DND-41 (cell line): ENCODE results near the gene RGS11.

Experiments used
- ATAC-seq: fragments of 200-7000 bp; cut with Tn5 transposase; 3 replicates; pipeline ENCODE4 v1.9.1; 2021; ENCODE audit warnings: low read depth; ENCODE audit not compliant: insufficient read depth
- DNase-seq: peaks from one replicate; pipeline ENCODE4 v3.0.0-alpha.2; 2020
- H2AFZ ChIP-seq: 2 replicates; pipeline ENCODE4 v1.6.0; 2012; ENCODE audit warnings: low read depth, low read length
- H3K27ac ChIP-seq: 2 replicates; pipeline ENCODE4 v1.5.1; 2012; ENCODE audit warnings: low read length, inconsistent platforms
- H3K27me3 ChIP-seq: fragments of 200-600 bp; sonication (generic); 2 replicates; pipeline ENCODE4 v1.6.0; 2012; ENCODE audit warnings: low read length, mild to moderate bottlenecking, inconsistent platforms; ENCODE audit not compliant: insufficient read depth, poor library complexity
- H3K36me3 ChIP-seq: 2 replicates; pipeline ENCODE4 v1.5.1; 2012; ENCODE audit warnings: low read length, inconsistent platforms; ENCODE audit not compliant: insufficient read depth
- H3K4me1 ChIP-seq: 2 replicates; pipeline ENCODE4 v1.5.1; 2012; ENCODE audit warnings: mild to moderate bottlenecking, low read length; ENCODE audit not compliant: insufficient read depth
- H3K4me2 ChIP-seq: 2 replicates; pipeline ENCODE4 v1.6.0; 2012; ENCODE audit warnings: mild to moderate bottlenecking, moderate library complexity, low read length, inconsistent platforms; ENCODE audit not compliant: insufficient read depth
- H3K4me3 ChIP-seq, 2 experiments: fragments of 200-600 bp in 1 of 2; shearing (Covaris generic) in 1 of 2; 2 replicates each; pipeline ENCODE4 v1.5.1; 2012 to 2016; ENCODE audit warnings: inconsistent platforms in 2 of 2, low read length in 2 of 2, mild to moderate bottlenecking in 2 of 2, low read depth in 1 of 2, moderate library complexity in 1 of 2
- H3K79me2 ChIP-seq: 2 replicates; pipeline ENCODE4 v1.6.0; 2012; ENCODE audit warnings: low read length, inconsistent platforms; ENCODE audit not compliant: insufficient read depth
- H3K9ac ChIP-seq: 2 replicates; pipeline ENCODE4 v1.6.0; 2012; ENCODE audit warnings: low read depth, mild to moderate bottlenecking, inconsistent platforms, low read length, moderate library complexity
- H3K9me3 ChIP-seq: 2 replicates; pipeline ENCODE4 v1.5.1; 2012; ENCODE audit warnings: low read length, moderate library complexity, mild to moderate bottlenecking, inconsistent platforms; ENCODE audit not compliant: insufficient read depth, severe bottlenecking
- H4K20me1 ChIP-seq: 2 replicates; pipeline ENCODE4 v1.6.0; 2012; ENCODE audit warnings: low read length; ENCODE audit not compliant: insufficient read depth
- EZH2 ChIP-seq: IDR thresholded peaks from 3 replicates; pipeline ENCODE4 v1.6.1; 2012; ENCODE audit warnings: borderline replicate concordance, low read depth, mild to moderate bottlenecking, moderate library complexity, low read length, inconsistent platforms; ENCODE audit not compliant: severe bottlenecking
- TF ChIP-seq, protein P1 (sequence below): IDR thresholded peaks from 2 replicates; pipeline ENCODE4 v1.5.1; 2012; ENCODE audit warnings: borderline replicate concordance, low read length, moderate library complexity, mild to moderate bottlenecking; ENCODE audit not compliant: poor library complexity, severe bottlenecking; ENCODE audit errors: extremely low read depth

The RGS11 gene

DNA sequence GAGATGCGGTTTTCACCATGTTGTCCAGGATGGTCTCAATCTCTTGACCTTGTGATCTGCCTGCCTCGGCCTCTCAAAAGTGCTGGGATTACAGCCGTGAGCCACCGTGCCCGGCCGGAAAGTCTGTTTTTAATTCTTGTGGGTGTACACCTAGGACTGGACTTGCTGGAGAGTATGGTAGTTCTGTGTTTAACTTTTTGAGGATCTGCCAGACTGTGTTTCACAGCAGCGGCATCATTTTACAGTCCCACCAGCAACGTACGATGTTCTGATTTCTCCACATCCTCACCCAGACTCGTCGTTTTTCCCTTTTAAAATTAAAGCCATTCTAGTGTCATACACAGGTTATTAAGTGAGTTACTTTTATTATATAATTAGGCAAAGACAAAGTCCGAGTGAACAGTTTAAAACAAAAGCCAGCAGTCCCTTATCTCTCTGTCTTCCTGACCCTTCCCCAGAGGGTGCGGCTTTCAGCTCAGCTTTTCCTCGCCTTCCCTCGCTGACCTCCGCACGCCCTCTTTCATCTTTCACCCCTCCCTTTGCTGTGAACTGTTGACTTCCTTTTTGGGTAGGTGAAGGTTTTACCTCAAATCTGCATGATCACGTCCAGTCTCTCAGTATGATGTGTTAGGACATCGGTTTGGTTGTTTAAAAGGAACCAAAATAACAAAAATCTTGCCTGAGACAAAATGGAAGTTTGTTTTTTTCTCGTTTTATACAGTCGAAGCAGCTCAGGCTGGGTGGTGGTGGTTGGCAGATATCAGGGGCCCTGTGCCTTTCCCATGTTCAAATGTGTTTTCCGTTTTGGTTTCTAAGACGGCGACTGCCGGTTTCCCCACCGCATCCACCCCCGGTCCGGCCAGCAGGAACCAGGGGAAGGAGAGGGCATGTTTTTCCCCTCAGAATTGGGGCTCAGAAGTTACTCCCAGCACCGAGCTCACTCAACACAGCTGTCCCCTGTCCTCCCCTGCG lies 23.1 kb downstream of the RGS11 start:
- Histone ChIP-seq H4K20me1 (no peaks in the 10 kb centered on the region), H3K4me2 (no peak overlapping the region), H3K27ac (no peak overlapping the region), H3K9ac (no peak overlapping the region), H3K4me3 (no peak overlapping the region), H3K79me2 (no peaks in the 10 kb centered on the region), H3K9me3 (no peaks in the 10 kb centered on the region), H3K4me1 (no peaks in the 10 kb centered on the region), H3K36me3 (peaks cover 27% of the 10 kb centered on the region), H3K27me3 (no peaks in the 10 kb centered on the region), H2AFZ (no peak overlapping the region)
- TF ChIP-seq, protein P1, sequence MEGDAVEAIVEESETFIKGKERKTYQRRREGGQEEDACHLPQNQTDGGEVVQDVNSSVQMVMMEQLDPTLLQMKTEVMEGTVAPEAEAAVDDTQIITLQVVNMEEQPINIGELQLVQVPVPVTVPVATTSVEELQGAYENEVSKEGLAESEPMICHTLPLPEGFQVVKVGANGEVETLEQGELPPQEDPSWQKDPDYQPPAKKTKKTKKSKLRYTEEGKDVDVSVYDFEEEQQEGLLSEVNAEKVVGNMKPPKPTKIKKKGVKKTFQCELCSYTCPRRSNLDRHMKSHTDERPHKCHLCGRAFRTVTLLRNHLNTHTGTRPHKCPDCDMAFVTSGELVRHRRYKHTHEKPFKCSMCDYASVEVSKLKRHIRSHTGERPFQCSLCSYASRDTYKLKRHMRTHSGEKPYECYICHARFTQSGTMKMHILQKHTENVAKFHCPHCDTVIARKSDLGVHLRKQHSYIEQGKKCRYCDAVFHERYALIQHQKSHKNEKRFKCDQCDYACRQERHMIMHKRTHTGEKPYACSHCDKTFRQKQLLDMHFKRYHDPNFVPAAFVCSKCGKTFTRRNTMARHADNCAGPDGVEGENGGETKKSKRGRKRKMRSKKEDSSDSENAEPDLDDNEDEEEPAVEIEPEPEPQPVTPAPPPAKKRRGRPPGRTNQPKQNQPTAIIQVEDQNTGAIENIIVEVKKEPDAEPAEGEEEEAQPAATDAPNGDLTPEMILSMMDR, result no peak
- TF ChIP-seq EZH2, result no peak
- no peak for DNase-seq
- no peak for ATAC-seq

DNA sequence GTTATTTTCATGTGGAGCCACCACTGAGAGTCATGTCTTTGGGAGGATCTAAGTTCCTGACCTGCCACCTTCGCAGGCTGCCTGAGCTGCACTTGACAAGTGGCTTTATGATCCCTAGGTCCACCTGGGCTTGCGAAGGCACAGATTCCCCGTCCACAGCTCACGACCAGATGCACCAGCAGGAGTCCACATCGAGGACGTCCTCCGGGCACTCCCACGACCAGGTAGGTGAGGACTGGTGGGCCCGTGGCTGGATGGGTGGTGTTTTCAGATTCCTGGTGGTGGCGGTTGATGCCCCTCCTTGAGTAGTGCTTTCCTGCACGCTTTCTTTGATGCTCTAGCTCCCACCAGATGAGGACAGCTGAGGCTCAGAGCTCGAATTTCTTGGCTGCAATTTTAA lies 26.3 kb downstream of the RGS11 start:
- Histone ChIP-seq H3K9ac (no peak overlapping the region), H3K4me2 (no peak overlapping the region), H3K4me1 (no peaks in the 10 kb centered on the region), H4K20me1 (no peaks in the 10 kb centered on the region), H3K79me2 (peaks cover 6% of the 10 kb centered on the region), H3K4me3 (no peak overlapping the region), H3K9me3 (no peaks in the 10 kb centered on the region), H3K27ac (no peak overlapping the region), H2AFZ (no peak overlapping the region), H3K36me3 (peaks cover 16% of the 10 kb centered on the region), H3K27me3 (no peaks in the 10 kb centered on the region)
- ATAC-seq (no peak), DNase-seq (no peak)
- TF ChIP-seq, protein P1, result no peak
- no peak for TF ChIP-seq EZH2

DNA sequence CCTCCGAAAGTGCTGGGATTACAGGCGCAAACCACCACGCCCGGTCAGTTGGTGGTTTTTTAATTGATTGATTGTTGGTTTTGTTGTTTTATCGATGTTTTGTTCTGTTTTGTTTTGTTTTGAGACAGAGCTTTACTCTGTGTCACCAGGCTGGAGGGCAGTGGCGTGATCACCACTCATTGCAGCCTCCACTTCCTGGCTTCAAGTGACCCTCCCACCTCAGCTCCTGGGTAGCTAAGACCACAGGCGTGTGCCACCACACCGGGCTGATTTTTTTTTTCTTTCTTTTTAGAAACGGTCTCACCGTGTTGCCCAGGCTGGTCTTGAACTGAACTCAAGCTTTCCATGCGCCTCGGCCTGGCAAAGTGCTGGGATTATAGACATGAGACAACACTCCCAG lies 28.7 kb downstream of the RGS11 start:
- Histone ChIP-seq H3K9me3 (no peaks in the 10 kb centered on the region), H4K20me1 (peaks cover 2% of the 10 kb centered on the region; the same call in 1 of the 2 replicates), H3K27ac (no peak overlapping the region), H3K9ac (no peak overlapping the region), H3K36me3 (peaks cover 7% of the 10 kb centered on the region), H3K4me2 (no peak overlapping the region), H2AFZ (no peak overlapping the region), H3K4me1 (no peaks in the 10 kb centered on the region), H3K4me3 (no peak overlapping the region), H3K27me3 (no peaks in the 10 kb centered on the region), H3K79me2 (peaks cover 9% of the 10 kb centered on the region)
- DNase-seq, result no peak
- TF ChIP-seq, protein P1, result no peak
- no peak for TF ChIP-seq EZH2
- no peak for ATAC-seq
